HL-60 (cell line): ENCODE measurements around the gene RNU6-9.

Experiments used
- POLR2AphosphoS5 ChIP-seq: IDR thresholded peaks from 2 replicates; pipeline ENCODE4 v1.6.1; 2012; ENCODE audit warnings: low read depth
- SPI1 ChIP-seq: IDR thresholded peaks from 2 replicates; pipeline ENCODE4 v1.6.1; 2012; ENCODE audit warnings: low read depth, mild to moderate bottlenecking, borderline replicate concordance
- TF ChIP-seq, protein P1 (sequence below): IDR thresholded peaks from one replicate; pipeline ENCODE4 v1.5.1; 2011; ENCODE audit warnings: low read length, control low read depth, inconsistent platforms; ENCODE audit not compliant: insufficient read depth
- TF ChIP-seq, protein P2 (sequence below): IDR thresholded peaks from 2 replicates; pipeline ENCODE4 v1.6.1; 2012; ENCODE audit warnings: low read depth; ENCODE audit not compliant: insufficient replicate concordance

DNA sequence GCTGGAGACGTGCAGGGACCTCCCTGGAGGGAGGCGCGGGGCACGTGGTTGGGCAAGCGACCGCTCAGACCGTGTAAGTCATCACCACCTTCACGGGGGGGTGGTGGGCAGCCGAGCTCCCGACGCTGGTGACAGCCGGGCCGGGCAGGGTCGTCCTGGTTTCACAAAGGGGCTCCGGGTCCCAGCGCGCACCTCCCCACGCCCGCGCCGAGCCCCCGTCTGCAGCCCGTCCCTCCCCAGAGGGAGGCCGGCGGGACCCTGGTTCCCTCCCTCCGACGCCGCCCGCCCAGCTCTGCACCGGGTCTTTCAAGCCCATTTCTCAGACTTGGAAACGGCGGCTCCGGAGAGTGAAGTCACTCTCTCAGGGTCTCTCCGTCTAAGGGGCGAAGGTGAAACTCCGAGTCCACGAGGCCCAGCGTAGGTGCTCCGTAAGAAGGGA, 31.8 kb downstream of the RNU6-9 start:
- no peak for TF ChIP-seq SPI1
- TF ChIP-seq, protein P1, sequence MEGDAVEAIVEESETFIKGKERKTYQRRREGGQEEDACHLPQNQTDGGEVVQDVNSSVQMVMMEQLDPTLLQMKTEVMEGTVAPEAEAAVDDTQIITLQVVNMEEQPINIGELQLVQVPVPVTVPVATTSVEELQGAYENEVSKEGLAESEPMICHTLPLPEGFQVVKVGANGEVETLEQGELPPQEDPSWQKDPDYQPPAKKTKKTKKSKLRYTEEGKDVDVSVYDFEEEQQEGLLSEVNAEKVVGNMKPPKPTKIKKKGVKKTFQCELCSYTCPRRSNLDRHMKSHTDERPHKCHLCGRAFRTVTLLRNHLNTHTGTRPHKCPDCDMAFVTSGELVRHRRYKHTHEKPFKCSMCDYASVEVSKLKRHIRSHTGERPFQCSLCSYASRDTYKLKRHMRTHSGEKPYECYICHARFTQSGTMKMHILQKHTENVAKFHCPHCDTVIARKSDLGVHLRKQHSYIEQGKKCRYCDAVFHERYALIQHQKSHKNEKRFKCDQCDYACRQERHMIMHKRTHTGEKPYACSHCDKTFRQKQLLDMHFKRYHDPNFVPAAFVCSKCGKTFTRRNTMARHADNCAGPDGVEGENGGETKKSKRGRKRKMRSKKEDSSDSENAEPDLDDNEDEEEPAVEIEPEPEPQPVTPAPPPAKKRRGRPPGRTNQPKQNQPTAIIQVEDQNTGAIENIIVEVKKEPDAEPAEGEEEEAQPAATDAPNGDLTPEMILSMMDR, result no peak
- no peak for TF ChIP-seq POLR2AphosphoS5
- TF ChIP-seq, protein P2, sequence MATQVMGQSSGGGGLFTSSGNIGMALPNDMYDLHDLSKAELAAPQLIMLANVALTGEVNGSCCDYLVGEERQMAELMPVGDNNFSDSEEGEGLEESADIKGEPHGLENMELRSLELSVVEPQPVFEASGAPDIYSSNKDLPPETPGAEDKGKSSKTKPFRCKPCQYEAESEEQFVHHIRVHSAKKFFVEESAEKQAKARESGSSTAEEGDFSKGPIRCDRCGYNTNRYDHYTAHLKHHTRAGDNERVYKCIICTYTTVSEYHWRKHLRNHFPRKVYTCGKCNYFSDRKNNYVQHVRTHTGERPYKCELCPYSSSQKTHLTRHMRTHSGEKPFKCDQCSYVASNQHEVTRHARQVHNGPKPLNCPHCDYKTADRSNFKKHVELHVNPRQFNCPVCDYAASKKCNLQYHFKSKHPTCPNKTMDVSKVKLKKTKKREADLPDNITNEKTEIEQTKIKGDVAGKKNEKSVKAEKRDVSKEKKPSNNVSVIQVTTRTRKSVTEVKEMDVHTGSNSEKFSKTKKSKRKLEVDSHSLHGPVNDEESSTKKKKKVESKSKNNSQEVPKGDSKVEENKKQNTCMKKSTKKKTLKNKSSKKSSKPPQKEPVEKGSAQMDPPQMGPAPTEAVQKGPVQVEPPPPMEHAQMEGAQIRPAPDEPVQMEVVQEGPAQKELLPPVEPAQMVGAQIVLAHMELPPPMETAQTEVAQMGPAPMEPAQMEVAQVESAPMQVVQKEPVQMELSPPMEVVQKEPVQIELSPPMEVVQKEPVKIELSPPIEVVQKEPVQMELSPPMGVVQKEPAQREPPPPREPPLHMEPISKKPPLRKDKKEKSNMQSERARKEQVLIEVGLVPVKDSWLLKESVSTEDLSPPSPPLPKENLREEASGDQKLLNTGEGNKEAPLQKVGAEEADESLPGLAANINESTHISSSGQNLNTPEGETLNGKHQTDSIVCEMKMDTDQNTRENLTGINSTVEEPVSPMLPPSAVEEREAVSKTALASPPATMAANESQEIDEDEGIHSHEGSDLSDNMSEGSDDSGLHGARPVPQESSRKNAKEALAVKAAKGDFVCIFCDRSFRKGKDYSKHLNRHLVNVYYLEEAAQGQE, result no peak
